ENCODE results near the gene SPEM3.

SPEM3 gene

DNA sequence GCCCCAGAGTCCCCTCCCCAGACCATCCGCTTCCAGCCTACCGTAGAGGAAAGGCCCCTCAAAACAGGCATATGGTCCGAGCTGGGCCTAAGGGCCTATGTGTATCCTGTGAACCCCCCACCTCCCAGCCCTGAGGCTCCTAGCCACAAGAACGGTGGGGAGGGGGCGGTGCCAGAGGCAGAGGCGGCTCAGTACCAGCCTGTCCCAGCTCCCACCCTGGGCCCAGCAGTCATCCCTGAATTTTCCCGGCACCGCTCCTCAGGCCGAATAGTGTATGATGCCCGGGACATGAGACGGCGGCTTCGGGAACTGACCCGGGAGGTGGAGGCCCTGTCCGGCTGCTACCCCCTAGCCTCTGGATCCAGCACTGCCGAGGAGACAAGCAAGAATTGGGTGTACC, 7.5 kb upstream of the SPEM3 start:
- Histone ChIP-seq H3K4me1 (ENCODE audit: insufficient read depth, poor library complexity, severe bottlenecking) (no peaks in the 10 kb centered on the region), H3K36me3 (ENCODE audit: low read depth) (no peaks in the 10 kb centered on the region), H3K27ac (ENCODE audit: poor library complexity, severe bottlenecking) (no peak overlapping the region), H3K4me3 (ENCODE audit: severe bottlenecking) (no peak overlapping the region), H3K27me3 (ENCODE audit: insufficient read depth, poor library complexity, severe bottlenecking) (no peaks in the 10 kb centered on the region), H3K9me3 (ENCODE audit: severe bottlenecking) (no peaks in the 10 kb centered on the region)
- ATAC-seq (ENCODE audit: low read depth) = no peak
- no peak for DNase-seq (ENCODE audit: low spot score)
- TF ChIP-seq, protein P1, sequence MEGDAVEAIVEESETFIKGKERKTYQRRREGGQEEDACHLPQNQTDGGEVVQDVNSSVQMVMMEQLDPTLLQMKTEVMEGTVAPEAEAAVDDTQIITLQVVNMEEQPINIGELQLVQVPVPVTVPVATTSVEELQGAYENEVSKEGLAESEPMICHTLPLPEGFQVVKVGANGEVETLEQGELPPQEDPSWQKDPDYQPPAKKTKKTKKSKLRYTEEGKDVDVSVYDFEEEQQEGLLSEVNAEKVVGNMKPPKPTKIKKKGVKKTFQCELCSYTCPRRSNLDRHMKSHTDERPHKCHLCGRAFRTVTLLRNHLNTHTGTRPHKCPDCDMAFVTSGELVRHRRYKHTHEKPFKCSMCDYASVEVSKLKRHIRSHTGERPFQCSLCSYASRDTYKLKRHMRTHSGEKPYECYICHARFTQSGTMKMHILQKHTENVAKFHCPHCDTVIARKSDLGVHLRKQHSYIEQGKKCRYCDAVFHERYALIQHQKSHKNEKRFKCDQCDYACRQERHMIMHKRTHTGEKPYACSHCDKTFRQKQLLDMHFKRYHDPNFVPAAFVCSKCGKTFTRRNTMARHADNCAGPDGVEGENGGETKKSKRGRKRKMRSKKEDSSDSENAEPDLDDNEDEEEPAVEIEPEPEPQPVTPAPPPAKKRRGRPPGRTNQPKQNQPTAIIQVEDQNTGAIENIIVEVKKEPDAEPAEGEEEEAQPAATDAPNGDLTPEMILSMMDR (IDR thresholded peaks at IDR 0.05; ENCODE audit: poor library complexity, severe bottlenecking) = no peak

DNA sequence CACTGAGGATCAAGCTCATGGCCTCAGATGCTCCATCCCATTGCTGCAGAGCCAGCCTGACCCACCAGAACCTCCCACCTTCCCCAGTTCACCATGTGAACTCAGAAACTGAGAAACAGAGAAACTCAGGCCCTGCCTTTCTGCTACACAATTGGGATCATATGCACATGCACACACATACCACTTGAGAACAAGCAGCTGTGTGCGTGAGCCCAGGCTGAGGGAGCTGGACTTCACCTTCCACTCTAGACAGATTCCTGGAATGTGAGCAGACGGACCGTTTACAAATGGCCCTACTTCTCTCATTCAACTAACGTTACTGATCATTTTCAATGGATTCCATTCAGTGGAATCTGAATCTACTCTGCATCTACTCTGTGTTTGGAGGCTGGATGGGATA, 5.0 kb upstream of the SPEM3 start:
- H3K27me3 ChIP-seq (ENCODE audit: insufficient read depth, poor library complexity, severe bottlenecking) = no peaks in the 10 kb centered on the region
- TF ChIP-seq, protein P1 (IDR thresholded peaks at IDR 0.05; ENCODE audit: poor library complexity, severe bottlenecking) = no peak
- ATAC-seq (ENCODE audit: low read depth) (no peak), DNase-seq (ENCODE audit: low spot score) (no peak)
- no peak overlapping the region for H3K27ac ChIP-seq (ENCODE audit: poor library complexity, severe bottlenecking)
- no peaks in the 10 kb centered on the region for H3K36me3 ChIP-seq (ENCODE audit: low read depth)
- H3K4me1 ChIP-seq (ENCODE audit: insufficient read depth, poor library complexity, severe bottlenecking) = no peaks in the 10 kb centered on the region
- H3K4me3 ChIP-seq (ENCODE audit: severe bottlenecking) = no peak overlapping the region
- no peaks in the 10 kb centered on the region for H3K9me3 ChIP-seq (ENCODE audit: severe bottlenecking)

DNA sequence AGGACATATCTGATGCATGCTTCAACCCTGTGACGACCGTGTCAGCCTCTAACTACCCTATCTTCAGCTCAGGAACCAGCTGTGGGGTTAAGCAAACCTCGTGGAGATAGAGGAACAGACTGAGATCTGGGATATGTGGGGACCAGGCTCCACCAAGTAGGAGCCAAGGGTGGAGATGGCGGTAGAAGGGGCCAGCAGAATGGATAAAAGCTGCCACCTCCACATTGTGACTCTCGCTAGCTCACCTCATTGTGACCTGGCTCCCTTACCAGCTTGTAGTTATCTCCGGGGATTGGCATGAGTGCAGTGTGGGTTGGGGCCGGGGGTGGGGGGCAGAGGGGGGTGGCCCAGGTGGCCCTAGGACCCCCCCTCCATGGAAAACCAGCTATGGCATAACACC, 3.3 kb upstream of the SPEM3 start, which contains the start of gene SPEM2:
TSS of gene SPEM2 (plus strand) at position 301 of the 400 bp plus-strand sequence. CDS start at position 374, 73 bp downstream.
- TF ChIP-seq, protein P1 (IDR thresholded peaks at IDR 0.05; ENCODE audit: poor library complexity, severe bottlenecking) = no peak
- Histone ChIP-seq H3K4me3 (ENCODE audit: severe bottlenecking) (no peak within 1 kb of the TSS), H3K36me3 (ENCODE audit: low read depth) (no peaks in the 10 kb centered on the region), H3K9me3 (ENCODE audit: severe bottlenecking) (no peaks in the 10 kb centered on the region), H3K4me1 (ENCODE audit: insufficient read depth, poor library complexity, severe bottlenecking) (no peaks in the 10 kb centered on the region), H3K27ac (ENCODE audit: poor library complexity, severe bottlenecking) (no peak within 1 kb of the TSS), H3K27me3 (ENCODE audit: insufficient read depth, poor library complexity, severe bottlenecking) (no peaks in the 10 kb centered on the region)
- no peak for ATAC-seq (ENCODE audit: low read depth)
- DNase-seq (ENCODE audit: low spot score) = no peak

DNA sequence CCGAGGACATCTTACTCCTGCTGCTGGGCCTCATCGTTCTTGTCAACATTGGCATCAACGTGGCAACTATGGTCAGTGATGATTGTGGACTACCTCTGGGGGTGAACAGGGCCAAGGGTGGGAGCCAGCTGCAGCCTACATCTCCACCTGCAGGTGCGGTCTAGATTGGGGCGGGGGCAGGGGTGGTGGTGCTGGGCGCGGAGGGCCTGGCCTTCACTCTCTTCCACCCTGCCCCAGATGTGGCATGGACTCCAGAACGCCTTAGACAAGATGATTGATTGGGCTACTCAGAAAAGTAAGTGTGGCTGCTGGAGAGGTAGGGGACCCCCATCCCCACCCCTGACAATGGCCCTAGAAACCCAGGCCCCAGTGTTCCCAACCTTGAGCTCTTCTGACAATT, 2.9 kb upstream of the SPEM3 start:
- no peak overlapping the region for H3K4me3 ChIP-seq (ENCODE audit: severe bottlenecking)
- no peaks in the 10 kb centered on the region for H3K9me3 ChIP-seq (ENCODE audit: severe bottlenecking)
- DNase-seq (ENCODE audit: low spot score) (no peak), ATAC-seq (ENCODE audit: low read depth) (no peak)
- no peaks in the 10 kb centered on the region for H3K36me3 ChIP-seq (ENCODE audit: low read depth)
- no peaks in the 10 kb centered on the region for H3K4me1 ChIP-seq (ENCODE audit: insufficient read depth, poor library complexity, severe bottlenecking)
- no peaks in the 10 kb centered on the region for H3K27me3 ChIP-seq (ENCODE audit: insufficient read depth, poor library complexity, severe bottlenecking)
- H3K27ac ChIP-seq (ENCODE audit: poor library complexity, severe bottlenecking) = no peak overlapping the region
- TF ChIP-seq, protein P1 (IDR thresholded peaks at IDR 0.05; ENCODE audit: poor library complexity, severe bottlenecking) = no peak

DNA sequence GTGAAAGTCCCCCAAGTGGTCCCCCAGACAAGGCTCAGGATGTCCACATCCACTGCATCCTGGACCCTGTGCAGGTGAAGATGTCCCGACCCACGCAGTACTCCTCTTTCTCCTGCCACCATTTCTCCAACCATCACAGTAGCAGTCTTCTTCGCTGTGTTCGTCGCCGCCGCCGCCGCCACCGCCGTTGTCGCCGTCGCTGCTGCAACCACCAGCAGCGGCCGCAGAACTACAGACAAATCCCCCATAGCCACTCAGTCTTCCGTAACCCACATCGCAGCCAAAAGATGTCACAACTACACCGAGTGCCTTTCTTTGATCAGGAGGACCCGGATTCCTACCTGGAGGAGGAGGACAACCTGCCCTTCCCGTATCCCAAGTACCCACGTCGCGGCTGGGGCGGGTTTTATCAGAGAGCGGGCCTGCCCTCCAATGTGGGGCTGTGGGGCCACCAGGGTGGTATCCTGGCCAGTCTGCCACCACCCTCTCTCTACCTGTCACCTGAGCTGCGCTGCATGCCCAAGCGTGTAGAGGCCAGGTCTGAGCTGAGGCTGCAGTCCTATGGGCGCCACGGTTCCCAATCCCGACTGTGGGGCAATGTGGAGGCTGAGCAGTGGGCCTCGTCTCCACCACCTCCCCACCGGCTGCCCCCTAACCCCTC, 2.3 kb upstream of the SPEM3 start:
- Histone ChIP-seq H3K4me1 (ENCODE audit: insufficient read depth, poor library complexity, severe bottlenecking) (no peaks in the 10 kb centered on the region), H3K36me3 (ENCODE audit: low read depth) (no peaks in the 10 kb centered on the region), H3K27ac (ENCODE audit: poor library complexity, severe bottlenecking) (no peak overlapping the region), H3K9me3 (ENCODE audit: severe bottlenecking) (no peaks in the 10 kb centered on the region), H3K27me3 (ENCODE audit: insufficient read depth, poor library complexity, severe bottlenecking) (no peaks in the 10 kb centered on the region), H3K4me3 (ENCODE audit: severe bottlenecking) (no peak overlapping the region)
- TF ChIP-seq, protein P1 (IDR thresholded peaks at IDR 0.05; ENCODE audit: poor library complexity, severe bottlenecking) = no peak
- no peak for ATAC-seq (ENCODE audit: low read depth)
- no peak for DNase-seq (ENCODE audit: low spot score)
